ENCODE measurements around the gene ATP6V0B.

DNA sequence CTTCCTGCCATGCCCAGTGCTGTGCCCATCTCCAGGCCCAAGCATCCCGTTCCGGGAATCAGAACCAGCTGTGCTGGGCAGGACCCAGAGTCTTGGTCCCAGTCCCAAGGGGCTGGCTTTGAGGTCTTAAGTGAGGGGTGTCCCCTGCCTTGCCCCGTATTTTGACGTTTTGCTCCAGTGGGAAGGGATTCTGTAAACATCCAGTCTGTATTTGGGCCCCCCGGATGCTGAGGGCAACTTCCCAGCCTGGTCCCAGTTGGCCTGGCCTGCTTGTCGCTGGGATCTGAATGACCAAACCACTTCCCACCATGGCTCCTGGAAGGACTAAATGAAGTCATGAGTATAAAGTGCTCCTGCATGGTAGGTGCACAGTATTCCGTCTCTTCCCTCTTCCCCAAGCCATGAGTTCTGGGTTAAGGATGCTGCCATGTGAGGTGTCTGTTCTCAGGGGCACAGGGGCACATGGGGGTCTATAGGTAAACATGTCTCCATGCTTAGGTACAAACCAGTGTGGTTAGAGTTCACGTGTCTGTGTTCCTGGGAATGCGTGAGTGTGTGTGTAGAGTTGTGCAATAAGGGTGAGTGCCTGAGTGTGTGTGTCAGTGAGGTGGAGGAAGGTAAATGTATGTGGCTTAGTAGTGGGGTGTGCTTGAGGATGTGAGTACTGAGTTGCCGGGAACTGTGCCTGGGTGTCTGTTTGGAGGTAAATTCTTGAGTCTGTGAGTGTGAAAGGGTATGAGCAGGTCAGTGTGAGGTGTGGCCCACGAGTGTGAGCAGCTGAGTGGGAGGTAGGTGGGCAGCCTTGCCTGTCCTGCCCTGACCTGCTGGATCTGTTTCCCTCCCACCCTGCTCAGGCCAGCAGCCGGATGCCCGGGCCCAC is 5.7 kb downstream of the ATP6V0B start:
- TF ChIP-seq, protein P1, sequence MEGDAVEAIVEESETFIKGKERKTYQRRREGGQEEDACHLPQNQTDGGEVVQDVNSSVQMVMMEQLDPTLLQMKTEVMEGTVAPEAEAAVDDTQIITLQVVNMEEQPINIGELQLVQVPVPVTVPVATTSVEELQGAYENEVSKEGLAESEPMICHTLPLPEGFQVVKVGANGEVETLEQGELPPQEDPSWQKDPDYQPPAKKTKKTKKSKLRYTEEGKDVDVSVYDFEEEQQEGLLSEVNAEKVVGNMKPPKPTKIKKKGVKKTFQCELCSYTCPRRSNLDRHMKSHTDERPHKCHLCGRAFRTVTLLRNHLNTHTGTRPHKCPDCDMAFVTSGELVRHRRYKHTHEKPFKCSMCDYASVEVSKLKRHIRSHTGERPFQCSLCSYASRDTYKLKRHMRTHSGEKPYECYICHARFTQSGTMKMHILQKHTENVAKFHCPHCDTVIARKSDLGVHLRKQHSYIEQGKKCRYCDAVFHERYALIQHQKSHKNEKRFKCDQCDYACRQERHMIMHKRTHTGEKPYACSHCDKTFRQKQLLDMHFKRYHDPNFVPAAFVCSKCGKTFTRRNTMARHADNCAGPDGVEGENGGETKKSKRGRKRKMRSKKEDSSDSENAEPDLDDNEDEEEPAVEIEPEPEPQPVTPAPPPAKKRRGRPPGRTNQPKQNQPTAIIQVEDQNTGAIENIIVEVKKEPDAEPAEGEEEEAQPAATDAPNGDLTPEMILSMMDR (IDR thresholded peaks at IDR 0.05; ENCODE audit: low read depth, low read length): no peak
- TF ChIP-seq EZH2phosphoT487 (IDR thresholded peaks at IDR 0.05; ENCODE audit: low read depth): no peak
